ENCODE measurements around the gene FADS2. TPM values are rescaled to one million over a fixed set of nuclear protein-coding genes. Genes with fewer than 3 reads are reported as not detected.

The FADS2 gene
- total RNA-seq, 1 donor from 2014 or later = 35.7 TPM

- ATAC-seq = no peak
- DNase-seq (ENCODE audit: missing footprints) = peak; percentile 43
- intact Hi-C loops (cut with DNase I) = no loop called here
These were observed 10.4 kb downstream of the FADS2 start for GRCh38 chr11:61838501-61838900.

DNA sequence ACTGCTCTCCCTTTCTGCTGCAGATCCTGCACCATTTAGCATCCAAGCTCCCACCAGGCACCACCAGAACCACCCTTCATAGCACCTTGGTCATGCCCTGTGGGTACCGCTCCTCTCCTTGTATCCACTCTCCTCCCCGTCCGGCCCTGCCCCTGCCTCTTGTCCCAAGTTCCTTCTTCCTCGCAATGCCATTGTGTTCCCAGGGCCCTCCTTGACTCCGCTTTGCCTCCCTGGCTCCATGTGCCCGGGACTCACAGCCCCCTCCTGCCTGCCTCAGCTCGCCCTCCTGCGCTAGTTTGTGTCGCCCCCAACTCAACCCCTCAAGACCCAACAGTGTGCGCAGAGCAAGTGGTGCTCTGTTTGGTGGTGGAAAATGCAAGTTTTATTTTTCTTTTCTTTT is 10.8 kb downstream of the FADS2 start:
- DNase-seq (ENCODE audit: missing footprints) (peak; percentile 40), ATAC-seq (no peak)
- intact Hi-C loops (cut with DNase I) = no loop called here

DNA sequence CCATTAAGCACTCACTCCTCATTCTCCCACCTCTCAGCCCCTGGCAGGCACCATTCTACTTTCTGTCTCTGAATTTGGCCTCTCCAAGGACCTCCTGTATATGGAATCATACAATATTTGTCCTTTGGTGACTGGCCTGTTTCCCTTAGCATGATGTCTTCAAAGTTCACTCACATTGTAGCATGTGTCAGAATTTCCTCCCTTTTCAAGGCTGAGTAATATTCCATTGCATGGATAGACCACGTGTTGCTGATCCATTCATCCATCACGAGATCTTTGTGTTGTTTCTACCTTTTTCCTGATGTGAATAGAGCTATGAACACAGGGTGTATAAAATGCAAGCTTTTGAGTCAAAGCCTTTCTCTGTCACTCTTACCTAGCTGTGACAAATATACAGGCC is 11.6 kb downstream of the FADS2 start:
- no peak for ATAC-seq
- intact Hi-C loops (cut with DNase I) = no loop called here
- DNase-seq (ENCODE audit: missing footprints) = no peak

GRCh38 chr11:61840371-61840770 is 12.3 kb downstream of the FADS2 start:
- no peak for ATAC-seq
- DNase-seq (ENCODE audit: missing footprints) = peak; percentile 43
- intact Hi-C loops (cut with DNase I) = no loop called here

DNA sequence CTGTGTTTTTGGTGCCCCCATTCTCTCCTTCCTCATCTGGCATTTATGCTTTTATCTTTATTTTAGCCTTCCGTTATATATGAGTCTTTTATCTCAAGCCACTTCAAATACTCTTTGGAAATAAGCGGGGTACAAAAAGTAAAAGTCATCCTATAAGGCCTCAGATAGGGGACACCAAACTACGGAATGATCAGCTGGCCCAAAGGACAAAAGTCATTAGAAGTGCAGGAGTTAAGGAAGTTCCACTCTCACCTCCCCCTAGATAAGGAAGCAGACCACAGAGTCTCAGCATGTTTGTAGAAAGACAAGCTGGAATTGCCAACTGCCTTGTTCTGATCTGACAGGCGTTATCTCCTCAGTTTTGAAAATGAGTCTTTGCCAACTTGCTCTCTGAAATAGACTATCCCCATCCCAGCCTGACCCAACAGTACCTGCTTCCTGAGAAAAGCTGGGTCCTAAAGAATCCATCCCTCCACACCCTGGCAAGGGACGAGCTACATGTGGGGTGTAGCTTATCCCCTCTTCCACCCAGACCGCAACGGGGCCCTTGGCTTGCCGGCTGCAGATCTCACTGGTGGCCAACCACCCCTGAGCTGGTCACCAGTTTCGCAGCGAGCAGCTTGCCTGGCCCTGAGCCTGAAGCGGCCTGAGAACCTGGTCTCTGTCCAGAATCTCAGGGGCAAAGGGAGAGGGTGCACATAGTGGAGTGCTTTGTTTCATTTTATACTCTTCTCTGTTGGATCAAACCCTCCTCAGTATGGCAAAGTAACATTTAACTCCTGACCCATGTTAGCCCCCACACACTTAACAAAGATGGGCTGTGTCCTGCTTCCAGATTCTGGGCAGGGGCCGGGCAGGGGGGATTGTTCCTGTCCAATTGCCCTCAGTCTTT is 13.8 kb downstream of the FADS2 start:
- DNase-seq (ENCODE audit: missing footprints) (peak; percentile 55), ATAC-seq (peak; percentile 78)
- intact Hi-C loops (cut with DNase I) = no loop called here

DNA sequence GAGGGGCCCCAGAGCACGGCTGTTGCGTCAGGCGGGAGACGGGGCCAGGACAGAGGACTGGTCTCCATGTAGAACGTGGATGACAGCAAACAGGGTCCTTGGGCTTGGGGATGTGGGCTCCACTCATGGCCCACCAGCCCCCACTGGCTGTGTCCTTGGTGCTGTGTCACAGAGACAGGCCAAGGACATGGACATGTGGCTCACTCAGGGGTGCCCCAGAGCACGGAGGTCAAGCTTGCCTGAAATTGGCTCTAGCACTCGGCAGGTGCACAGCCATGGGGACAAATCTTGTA is 14.4 kb downstream of the FADS2 start:
- DNase-seq (ENCODE audit: missing footprints) (peak; percentile 50), ATAC-seq (peak; percentile 18)
- intact Hi-C loops (cut with DNase I) = no loop called here

GRCh38 chr11:61844909-61845565 is 16.9 kb downstream of the FADS2 start:
- DNase-seq (ENCODE audit: missing footprints) = peak; percentile 37
- ATAC-seq = no peak
- intact Hi-C loops (cut with DNase I) = no loop called here

DNA sequence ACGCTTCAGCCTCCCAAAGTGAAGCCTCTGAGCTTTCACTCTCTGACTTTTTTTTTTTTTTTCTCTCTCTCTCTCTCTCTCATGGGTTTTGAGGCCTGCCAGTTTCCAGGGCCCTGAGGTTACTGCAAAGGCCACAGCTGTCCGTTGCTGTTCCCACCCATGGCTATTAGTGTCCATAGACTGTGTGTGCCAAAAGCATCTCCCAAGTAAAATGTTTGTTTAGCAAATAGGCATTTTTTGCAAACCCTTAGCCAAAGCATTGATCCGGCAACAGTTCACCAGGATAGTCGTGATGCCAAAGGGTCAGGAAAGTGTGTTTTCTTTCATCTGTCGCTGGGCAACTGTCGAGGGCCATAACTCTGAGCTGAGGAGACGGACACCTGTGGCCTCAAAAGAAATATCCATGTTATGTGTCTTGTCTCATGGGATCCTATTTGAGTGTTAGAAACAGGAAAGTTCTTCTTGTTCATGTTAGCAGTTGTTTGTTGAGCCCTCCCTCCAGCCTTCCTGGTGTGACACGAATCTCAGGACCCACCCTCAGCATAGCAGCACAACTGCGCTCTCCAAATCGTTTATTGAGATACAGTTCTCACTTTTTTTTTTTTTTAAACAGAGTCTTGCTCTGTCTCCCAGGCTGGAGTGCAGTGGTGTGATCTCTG is 18.4 kb downstream of the FADS2 start:
- no peak for ATAC-seq
- intact Hi-C loops (cut with DNase I) = no loop called here
- peak; percentile 4 for DNase-seq (ENCODE audit: missing footprints)

- intact Hi-C loops (cut with DNase I) = no loop called here
- DNase-seq (ENCODE audit: missing footprints) (peak; percentile 44), ATAC-seq (no peak)
These were observed 19.9 kb downstream of the FADS2 start for GRCh38 chr11:61847914-61848581.

DNA sequence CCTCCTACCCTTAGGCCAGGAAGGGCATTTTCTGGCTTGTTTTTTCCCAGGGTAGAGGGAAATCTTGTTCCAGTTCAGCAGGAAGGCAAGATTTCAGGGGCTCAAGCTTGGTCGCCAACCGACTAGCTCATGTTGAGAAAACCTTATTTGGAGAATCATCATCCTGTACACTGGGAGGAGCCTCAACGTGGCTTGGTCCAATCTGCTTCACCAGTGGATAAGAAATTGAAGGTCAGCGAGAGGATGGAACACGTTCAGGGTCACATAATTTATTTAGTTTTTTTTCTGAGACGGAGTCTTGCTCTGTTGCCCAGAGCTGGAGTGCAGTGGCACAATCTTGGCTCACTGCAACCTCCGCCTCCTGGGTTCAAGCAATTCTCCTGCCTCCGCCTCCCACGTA is 20.5 kb downstream of the FADS2 start:
- no peak for ATAC-seq
- DNase-seq (ENCODE audit: missing footprints) = peak; percentile 18
- intact Hi-C loops (cut with DNase I) = no loop called here

- DNase-seq (ENCODE audit: missing footprints) (peak; percentile 41), ATAC-seq (peak; percentile 11)
- intact Hi-C loops (cut with DNase I) = loop anchor here (5.0 kb wide), 1 partner anchor 33 kb away; the partner anchor contains the start of gene FADS1
These were observed 22.6 kb downstream of the FADS2 start for GRCh38 chr11:61850687-61851086.

DNA sequence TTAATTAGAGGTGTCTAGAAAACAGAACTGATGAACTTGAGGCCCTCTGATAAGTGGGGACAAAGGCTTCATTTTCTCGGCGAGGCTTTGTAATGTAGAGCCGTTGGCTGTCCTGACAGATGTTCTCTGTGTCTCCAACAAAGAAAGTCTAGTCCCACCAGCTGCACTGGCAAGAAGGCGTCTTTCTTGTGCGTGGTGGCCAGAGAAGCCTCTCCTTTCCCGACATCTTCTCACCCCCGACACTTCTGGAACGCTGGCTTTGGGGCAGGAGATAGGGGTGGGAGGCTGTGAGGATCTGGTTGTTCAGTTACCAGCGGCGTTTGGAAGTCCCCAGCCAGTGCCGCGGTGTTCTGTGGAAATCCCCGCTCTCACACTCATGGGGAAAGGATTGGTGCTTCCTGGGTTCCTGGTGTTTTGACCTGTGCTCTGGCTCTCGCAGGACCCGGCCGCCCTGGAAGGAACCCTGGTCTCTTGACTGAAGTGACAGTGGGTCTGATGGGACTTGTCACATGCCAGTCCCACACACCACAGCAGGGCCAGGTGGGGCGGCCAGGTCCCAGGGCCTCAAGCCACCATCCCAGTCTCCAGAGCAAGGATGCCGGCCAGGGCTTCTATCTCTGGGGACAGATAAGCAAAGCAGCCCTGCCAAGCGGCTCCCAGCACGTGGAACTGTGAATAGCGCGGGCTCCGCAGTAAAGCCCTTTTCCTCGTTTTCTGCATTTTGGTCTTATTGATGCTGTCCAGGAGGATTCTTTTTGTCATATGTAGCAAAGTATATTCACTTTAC is 23.2 kb downstream of the FADS2 start:
- DNase-seq (ENCODE audit: missing footprints) = peak; percentile 88
- intact Hi-C loops (cut with DNase I) = loop anchor here (5.0 kb wide), 1 partner anchor 34 kb away; the partner anchor contains the start of gene FADS1
- peak; percentile 90 for ATAC-seq

DNA sequence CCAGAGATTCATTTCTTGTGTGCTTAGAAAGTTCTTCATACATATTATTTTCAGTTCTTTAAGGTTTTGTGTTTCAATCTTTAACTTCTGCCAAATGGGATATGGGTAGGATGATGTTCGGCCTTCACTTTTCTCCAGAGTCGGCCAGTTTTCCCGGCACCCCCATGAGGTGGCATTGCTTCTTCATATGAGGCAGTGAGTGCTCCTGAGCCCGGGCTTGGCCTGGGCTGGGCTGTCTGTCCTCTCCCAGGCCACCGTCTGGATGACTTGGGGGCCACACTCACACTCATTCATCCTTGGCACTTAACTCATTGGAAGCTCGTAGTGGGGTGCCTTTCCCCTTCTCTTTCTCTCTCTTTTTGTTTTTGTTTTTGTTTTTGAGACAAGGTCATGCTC is 23.8 kb downstream of the FADS2 start:
- DNase-seq (ENCODE audit: missing footprints) (peak; percentile 31), ATAC-seq (no peak)
- intact Hi-C loops (cut with DNase I) = loop anchor here (5.0 kb wide), 1 partner anchor 35 kb away; the partner anchor contains the start of gene FADS1

DNA sequence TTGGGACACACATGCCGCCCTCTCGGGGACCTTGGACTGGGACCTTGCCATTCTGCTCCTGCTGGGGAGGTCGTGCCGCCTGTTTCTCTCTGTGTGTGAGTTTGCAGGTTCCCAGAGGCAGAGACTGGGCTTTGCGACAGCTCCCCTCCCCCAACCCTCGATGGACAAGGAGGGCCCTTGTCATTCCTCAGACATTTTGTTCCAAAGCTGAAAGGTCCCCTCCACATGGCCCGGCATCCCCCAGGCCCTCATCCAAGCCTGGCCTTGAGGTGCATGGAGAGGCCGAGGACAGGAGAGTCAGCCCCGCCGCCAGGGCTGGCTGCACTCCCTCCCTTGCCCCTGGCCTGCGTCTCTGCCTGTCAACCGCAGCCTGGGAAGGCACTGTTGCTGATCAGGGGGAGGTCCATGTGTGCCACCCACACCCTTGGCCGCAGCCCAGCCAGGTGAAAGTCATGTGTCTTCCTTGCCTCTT is 25.6 kb downstream of the FADS2 start:
- ATAC-seq (peak; percentile 49), DNase-seq (ENCODE audit: missing footprints) (peak; percentile 56)
- intact Hi-C loops (cut with DNase I) = loop anchor here (5.0 kb wide), 1 partner anchor 36 kb away; the partner anchor contains the start of gene FADS1

GRCh38 chr11:61854206-61854895 is 26.3 kb downstream of the FADS2 start:
- DNase-seq (ENCODE audit: missing footprints) = peak; percentile 62
- intact Hi-C loops (cut with DNase I) = loop anchor here (5.0 kb wide), 1 partner anchor 37 kb away; the partner anchor contains the start of gene FADS1
- ATAC-seq = no peak

- no peak for ATAC-seq
- DNase-seq (ENCODE audit: missing footprints) = peak; percentile 63
- intact Hi-C loops (cut with DNase I) = loop anchor here (5.0 kb wide), 1 partner anchor 38 kb away; the partner anchor contains the start of gene FADS1
These were observed 27.0 kb downstream of the FADS2 start for GRCh38 chr11:61854966-61855714.

All from Right ventricle myocardium inferior (tissue), 1 donor.